COR-L47 (cell line): ENCODE results near the gene CCDC91.
"Not testable (repeated sequence)": the region's sequence is repeated elsewhere in the genome, so short reads cannot be mapped to it uniquely, and the experiment has no call there.

Experiments
- DNase-seq: peaks from one replicate; lab custom pipeline; 2025; lab: John Stamatoyannopoulos, UW

The CCDC91 gene

DNA sequence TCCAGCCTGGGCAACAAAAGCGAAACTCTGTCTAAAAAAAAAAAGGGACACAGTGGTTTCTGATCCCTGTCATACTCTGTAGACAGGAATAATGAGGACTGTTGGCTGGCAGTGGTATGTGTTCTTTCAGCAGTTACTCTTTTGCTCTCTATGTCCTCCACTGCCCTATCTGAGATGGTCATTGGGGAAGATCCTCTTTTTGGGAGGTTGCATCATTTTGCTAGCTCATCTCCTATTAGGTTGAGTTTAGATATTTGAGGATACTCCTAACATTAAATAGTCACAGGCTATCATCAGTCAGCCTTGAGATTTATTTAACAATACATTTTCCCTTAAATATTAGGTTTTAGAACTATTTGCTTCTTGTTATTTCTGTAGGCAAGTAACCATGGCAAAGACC lies 5.9 kb upstream of the CCDC91 start:
- DNase-seq: no peak

DNA sequence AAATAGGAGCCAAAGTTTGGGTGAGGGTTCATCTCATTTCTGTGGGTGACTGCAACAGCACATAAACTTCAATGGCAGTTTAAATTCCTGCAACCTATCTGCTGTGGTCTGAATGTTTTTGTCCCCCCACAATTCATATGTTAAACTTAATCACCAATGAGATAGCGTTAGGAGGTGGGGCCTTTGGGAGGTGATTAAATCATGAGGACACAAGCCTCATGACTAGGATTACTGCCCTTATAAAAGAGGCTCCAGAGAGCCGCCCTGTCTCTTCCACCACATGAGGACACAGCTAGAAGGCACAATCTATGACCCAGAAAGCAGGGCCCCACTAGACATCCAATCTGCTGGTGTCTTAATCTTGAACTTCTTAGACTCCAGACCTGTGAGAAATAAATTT lies 3.8 kb upstream of the CCDC91 start:
- DNase-seq: no peak

DNA sequence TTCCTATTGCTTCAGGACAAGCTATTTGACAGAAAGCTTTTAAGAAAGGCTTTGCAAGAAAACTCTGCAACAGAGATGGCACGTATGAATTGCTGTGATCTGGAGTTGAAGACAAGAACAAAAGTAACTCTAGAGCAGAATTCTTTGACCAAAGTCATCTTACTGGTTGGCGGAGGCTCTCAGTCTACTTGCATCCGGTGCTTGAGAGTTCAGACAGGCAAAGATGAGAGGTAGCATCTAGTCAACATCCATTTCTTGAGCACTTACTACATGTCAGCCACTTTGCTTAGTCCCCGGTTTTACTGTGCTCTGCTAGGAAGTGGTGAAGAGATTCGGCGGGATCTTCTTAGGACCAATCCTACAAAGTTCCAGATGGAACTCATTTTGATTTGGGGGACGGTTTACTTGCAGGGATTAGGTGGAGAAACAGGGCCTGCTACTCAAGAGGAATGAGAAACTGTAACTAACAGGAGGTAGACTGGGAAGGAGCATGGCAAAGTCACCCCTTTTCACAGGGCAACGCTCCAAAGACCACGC lies 404 bp upstream of the CCDC91 start:
- DNase-seq: no peak

DNA sequence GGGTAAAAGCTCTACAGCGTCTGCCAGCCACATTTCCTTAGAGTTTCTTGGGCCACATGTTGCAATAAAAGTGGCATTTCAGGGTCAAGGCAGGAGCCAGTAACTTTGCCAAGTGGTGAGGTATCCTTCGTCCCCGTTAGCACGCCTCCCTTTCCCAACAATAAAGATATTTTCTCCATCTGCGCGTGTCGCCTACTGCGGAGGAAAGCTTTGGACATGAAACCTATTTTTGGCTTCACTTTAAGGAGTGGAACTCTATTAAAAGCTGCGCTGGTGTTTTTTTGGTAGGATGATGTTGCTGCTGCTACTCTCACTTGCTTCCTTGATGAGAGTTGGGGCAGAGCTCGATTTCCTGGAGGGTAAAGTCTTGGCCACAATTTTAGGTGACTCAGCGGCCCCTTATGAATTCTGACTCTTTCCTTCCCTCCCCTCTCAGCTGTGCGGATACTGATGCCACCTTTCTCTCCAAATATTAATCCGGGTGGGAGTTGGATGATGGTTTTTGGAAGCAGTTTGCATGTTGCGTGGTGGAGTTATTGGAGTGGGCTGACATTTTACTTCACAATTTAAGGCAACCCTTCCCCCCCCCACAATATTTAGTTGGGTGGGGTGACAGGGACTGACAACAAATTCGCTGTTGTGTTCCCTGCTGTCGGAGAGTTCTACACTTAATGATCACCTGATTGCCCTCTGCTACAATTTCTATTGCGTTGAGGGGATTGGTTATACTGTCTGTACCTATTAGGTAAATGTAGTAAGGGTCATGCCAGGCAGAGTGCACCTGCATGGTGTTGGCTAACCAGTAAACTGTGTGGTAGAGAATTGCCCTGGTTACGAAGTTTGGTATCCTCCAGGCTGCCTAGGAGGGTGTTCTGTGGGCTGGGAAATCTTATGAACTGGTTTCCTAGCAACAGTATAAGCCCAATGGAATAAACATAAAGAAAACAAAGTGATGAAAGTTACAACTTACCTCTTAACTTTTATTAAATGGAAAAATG lies 1.1 kb downstream of the CCDC91 start:
- DNase-seq: no peak

DNA sequence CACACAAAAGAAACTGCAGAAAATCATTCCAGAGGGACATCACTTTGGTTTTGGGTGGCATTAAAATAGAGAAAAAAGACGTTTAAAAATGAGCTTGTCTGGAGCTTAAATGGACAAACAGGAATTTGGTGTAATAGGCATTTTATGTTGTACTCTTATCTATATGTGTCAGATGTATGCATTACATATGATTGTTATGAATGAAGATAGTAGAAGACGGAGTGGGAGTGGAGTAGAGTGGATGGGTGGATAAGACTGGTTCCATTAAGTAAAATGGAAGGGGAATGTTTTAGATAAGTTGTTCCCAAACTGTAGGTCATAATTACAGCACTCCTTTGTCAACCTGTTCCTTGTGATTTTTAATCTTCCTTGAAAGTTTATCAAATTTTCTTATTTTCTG lies 1.9 kb downstream of the CCDC91 start:
- no peak for DNase-seq

DNA sequence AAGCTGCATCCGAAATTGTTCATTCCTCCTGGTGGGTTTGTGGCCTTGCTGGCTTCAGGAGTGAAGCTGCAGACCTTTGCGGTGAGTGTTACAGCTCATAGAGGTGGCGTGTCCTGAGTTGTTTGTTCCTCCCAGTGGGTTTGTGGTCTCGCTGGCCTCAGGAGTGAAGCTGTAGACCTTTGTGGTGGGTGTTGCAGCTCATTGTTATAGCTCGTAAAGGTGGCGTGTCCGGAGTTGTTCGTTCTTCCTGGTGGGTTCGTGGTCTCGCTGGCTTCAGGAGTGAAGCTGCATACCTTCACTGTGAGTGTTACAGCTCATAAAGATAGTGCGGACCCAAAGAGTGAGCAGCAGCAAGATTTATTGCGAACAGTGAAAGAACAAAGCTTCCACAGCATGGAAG lies 4.4 kb downstream of the CCDC91 start:
- not testable (repeated sequence) for DNase-seq

DNA sequence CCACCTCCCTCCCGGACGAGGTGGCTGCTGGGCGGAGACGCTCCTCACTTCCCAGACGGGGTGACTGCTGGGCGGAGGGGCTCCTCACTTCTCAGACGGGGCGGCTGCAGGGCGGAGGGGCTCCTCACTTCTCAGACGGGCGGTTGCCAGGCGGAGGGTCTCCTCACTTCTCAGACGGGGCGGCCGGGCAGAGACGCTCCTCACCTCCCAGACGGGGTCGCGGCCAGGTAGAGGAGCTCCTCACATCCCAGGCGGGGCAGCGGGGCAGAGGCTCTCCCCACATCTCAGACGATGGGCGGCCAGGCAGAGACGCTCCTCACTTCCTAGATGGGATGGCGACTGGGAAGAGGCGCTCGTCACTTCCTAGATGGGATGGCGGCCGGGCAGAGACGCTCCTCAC lies 10.9 kb downstream of the CCDC91 start:
- DNase-seq: not testable (repeated sequence)

DNA sequence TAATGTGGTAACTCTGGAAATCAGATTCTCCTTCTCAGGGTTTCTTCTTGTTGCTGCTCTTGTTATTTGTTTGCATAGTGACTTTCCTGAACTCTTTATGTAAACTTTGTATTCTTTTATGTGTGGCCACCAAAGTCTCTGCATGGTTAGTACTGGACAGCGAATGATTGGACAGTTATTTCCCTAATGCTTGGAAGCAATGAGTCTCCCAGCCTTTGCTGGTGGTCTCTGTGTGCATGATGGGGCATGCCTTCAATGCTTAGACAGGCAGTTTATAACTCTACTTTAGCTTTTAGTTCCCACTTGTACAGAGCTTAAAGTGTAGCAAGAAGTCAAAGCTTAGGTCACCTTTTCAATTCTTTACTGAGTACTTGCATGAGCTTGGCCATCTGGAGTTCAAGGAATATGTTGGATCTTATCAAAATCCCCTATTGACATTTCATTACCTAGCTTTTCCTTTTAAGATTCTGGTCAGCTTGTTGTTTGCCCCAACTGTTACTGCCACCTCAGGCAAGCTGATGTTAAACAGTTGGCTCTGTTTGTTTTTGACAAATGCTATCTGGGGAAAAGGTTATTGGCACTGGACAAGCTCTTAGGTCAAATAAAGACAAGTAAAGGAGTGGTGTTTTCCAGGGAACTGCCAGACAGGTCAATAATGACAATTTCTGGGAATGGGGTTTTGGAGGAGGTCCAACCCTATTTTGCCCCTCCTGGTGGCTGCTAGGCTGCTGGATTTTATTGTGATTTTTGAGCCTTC lies 12.3 kb downstream of the CCDC91 start:
- no peak for DNase-seq

DNA sequence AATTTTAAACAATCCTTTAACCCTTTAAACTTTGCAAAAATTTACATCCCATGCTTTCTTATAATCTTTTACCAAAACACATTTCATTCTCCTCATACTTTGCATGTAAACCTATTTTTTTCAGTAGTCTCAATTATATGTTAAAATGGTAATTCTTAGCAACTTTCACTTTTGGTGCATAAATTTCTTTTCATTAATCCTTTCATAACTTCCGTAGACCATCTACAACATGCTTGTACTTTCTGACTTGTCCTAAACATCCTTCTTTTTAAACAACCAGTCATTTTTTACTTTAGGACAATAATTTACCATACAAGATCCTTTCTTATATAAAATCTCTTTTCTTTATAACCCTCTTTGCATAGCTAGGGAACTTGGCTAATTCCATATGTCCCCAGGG lies 19.5 kb downstream of the CCDC91 start:
- DNase-seq: no peak

DNA sequence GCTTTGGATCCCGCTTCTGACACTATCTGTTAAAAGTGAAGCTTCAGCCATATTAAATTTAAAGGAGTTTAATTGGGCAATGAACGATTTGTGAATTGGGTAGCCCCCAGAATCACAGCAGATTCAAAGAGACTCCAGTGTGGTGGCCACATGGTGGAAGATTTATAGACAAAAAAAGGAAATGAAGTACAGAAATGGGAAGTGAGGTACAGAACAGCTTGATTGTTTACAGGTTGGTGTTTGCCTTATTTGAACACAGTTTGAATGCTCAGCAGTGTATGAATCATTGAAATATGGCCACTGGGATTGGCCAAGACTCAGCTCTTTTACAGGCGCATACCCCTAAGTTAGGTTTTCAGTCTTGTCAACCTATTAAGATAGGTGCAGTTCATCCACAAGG lies 21.9 kb downstream of the CCDC91 start:
- no peak for DNase-seq

DNA sequence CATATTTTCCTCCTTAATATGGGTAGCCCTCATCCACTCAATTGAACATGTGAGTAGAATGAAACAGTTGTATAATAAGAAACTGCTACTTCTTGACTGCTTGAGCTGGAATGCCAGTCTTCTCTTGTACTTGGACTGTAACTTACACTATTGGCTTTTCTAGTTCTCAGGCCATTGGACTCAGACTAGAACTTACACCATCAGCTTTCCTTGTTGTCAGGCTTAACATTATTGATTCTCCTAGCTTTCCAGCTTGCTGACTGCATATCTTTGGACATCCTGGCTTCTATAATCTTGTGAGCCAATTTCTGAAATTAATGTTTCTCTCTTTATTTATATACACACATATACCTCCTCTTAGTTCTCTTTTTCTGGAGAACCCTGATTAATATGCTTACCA lies 24.8 kb downstream of the CCDC91 start:
- no peak for DNase-seq

DNA sequence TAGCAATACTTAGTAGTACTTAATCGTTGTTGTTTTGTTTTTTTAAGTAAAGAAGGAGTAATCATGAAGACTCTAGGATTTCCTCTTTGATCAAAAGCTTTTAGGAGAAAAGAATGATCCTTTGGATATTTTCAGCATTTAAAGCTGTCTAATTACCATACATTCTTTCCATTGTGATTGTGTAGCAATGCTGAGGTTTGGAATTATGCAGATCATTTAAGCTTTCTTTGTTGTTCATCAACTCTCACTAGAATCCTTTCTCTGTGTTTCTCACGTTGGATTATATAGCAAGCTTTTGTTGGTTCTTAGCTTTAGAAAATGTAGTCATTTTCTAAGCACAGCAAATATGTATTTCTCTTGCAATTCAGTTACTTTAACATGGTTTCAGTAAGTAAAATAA lies 25.8 kb downstream of the CCDC91 start:
- no peak for DNase-seq

DNA sequence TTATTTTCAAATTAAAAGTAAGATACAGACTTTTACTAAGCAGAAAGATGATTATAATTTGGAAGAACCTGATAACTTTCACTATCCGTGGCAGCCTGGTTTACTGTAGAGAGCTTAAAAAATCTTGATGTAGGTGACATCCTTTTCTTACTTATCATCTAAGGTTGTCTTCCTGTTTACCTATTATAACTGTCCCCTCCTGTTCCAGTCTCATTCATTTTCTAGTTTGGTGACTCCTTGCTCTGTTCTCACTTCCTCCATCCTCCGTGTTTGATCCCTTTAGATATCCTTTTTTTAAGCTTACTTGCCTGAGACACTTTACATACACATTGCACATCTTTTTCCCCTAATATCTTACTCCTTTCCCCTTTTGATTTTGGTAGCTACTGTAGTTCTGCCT lies 27.5 kb downstream of the CCDC91 start:
- DNase-seq: no peak

DNA sequence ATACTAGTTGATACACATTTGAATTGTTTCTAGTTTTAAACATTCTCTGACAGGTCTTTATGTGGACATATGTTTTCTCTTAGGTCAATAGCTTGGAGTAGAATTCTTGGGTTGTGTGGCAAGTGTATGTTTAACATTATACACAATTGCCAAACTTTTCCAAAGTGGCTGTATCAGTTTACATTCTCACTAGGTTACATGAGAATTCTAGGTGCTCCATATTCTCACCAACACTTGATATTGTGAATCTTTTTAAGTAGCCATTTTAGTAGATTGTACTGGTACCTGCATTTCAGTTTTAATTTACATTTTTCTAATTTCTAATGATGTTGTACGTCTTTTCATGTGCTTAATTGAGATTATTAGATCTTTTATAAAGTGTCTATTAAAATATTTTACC lies 28.6 kb downstream of the CCDC91 start:
- DNase-seq: no peak

DNA sequence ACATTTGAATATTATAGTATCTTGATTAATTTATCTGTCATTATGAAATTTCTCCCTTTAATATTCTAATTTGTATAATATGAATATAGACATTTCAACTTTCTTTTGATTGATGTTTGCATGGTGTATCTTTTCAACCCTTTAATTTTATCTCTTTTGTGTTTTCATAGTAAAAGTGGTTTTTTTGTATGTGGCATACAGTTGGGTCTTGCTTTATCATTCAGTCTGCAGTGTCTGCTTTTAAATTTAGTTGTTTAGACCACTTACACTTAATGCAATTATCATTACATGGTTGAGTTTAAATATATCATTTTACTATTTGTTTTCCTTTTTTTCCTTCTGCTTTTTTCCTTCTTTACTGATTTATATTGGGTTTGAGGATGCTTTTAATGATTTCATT lies 29.6 kb downstream of the CCDC91 start:
- no peak for DNase-seq

DNA sequence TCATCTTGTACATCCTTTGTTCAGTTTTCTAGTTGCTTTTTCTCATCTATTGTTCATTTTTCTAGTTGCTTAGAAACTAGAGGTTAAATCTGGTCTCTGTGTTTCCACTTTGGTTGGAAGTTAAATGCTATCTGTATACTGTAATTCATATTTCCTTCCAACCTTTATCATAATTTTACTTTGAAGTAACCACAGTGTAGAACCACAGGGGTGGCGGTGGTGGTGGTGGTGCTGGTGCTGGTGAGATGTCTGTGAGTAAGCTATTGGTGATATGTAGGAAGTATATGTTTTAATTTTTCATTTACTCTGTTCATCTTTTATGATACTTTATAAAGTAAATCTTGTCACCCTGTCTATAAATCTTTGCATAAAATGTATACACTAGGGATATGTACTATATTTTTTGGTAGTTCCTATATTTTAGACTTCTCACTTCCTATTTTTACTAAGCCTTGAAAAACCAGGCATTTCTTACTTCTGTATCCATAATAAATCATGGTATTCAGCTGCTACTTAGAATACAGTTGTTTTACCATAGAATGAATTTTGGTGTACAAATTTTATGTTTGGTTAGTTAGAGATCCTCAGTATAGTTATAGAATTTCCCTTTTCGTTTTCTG lies 31.9 kb downstream of the CCDC91 start:
- no peak for DNase-seq

DNA sequence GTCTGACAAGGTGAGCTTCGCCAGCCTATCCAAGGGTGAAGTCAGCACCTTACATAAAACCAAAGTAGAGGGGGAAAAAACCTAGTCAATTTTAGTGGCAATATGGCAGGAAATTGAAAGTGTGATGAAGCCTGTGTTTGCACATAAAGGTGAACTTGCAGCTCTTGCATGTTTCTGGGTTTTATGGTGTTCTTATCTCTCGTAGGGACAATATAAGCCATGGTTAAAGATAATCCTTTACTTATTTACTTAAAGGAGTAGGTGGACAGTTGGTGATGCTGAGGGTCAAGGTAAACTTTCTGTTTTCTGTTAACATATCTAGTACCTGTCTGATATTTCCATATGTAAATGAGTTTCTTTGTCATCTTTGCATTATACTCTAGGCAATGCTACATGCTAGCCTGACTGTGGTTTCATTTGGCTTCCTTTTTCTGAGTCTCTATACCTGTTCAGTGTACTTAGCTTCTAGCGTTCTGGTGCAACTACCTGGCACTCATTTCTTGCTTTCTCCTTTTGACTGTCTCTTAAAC lies 32.8 kb downstream of the CCDC91 start:
- no peak for DNase-seq

DNA sequence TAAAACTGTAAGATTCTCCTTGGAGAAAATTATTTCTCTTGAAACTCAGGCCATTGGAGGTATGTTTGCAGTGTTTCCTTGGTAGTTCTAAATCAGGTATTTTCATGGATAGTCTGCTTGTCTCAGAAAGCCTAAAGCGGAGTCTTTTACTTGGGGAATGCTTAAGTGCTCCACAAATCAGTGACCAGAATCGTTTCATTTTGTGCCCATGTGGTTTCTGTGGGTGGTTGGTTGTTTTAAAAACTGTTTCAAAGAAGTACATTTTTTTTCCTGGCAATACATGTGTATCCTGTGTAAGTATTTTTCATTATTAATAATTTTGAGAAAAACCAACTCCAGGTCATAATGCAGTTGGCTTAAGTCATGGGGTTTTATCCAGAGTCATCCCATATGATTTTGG lies 33.6 kb downstream of the CCDC91 start:
- DNase-seq: no peak

DNA sequence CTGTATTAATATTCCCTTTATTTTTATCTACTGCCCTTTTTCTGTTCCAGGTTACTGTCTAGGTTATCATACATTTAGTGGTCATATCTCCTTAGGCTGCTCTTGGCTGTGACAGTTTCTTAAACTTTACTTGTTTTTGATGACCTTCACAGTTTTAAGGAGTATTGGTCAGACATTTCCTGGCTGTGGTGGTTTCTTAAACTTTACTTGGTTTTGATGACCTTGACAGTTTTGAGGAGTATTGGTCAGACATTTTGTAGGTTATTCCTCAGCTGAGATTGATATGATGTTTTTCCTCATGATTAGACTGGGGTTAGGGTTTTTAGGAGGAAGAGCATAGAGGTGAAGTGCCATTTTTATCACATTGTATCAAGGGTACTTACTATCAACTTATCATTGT lies 36.4 kb downstream of the CCDC91 start:
- no peak for DNase-seq

DNA sequence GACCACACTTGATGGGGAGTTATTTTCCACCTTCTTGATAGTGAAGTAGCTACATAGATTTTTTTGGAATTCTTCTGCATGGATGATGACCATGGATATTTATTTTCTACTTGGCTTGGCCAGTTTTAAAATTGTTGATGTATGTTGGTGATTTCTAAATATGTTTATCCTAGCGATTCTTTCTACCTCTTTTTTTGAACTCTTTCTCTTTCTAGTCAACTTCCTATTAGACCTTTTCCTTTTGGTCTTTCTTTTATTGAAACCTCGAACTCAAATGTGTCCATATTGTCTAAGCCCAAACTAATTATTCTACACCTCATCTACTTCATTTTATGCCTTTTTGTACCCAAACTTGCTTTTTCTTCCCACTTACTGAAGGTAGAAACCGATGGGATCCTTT lies 37.0 kb downstream of the CCDC91 start:
- no peak for DNase-seq

DNA sequence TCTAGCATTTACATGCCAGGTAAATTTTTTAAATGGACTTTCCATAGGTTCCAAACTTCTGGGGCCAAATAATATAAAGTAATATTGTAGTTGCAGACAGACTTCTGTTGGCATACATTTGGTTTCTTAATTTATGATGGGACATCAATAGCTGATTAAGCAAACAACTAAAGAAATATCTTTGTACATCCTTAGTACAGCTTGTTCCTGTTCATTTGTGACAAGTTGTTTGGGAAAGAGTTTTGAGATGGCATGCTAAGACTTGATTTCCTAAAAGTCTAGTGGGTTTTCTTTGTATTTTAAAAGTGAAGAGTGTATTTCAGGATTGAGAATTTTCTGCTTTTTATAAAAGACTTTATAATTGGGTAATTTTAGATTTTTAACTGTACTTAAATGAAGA lies 41.0 kb downstream of the CCDC91 start:
- no peak for DNase-seq

DNA sequence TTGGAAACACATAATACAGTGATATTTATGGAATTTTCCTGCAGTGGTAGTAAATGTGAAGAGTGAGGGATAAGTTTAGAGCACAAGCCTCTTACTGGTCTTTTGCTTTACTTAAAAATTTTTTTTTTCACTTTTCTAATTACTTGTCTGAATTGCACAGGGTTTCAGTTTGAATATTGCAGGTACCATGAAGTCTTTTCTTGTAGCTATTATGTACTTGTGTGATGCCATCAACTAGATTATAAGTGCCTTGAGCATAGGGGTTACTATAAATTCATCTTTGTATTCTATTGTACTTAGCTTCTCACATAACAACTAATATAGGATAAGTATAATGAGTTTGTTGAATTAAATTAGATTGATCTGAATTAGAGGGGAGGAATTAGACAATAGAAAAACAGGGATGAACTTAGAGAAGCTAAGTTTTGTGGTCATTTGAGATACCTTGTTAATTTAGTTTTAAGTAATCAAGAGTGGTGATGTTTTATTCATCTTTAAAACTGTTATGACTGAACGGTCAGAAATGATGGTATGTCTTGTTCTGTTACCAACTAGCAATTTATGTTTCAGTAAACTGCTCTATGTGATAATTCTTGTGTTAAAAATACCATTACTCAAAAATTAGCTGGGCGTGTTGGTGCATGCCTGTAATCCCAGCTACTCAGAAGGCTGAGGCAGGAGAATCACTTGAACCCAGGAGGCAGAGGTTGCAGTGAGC lies 42.1 kb downstream of the CCDC91 start:
- DNase-seq: no peak
